ENCODE data around the gene DRC7.
A peak's percentile ranks its signal among the peaks of the same experiment; 100 is the strongest.

The DRC7 gene

GRCh38 chr16:57648581-57649442 lies 45.8 kb upstream of the DRC7 start:
- Histone ChIP-seq H3K27ac (ENCODE audit: low read depth, low read length) (no peak overlapping the region), H3K4me3 (ENCODE audit: low read length) (no peak overlapping the region), H3K4me1 (ENCODE audit: control insufficient read depth, low read length) (peaks cover 16% of the 10 kb centered on the region), H3F3A (ENCODE audit: control insufficient read depth, insufficient read depth) (no peaks in the 10 kb centered on the region), H3K4me2 (ENCODE audit: low read length) (no peak overlapping the region), H3K27me3 (ENCODE audit: control insufficient read depth, low read length) (peaks cover 5% of the 10 kb centered on the region), H4K20me1 (ENCODE audit: control insufficient read depth, insufficient read depth, low read depth, low read length) (peaks cover 6% of the 10 kb centered on the region; the same call in 1 of the 2 replicates), H3K79me2 (ENCODE audit: control insufficient read depth, low read length) (no peaks in the 10 kb centered on the region), H3K36me3 (ENCODE audit: control insufficient read depth, low read length) (no peaks in the 10 kb centered on the region), H3K9me3 (ENCODE audit: control insufficient read depth, insufficient read depth, low read length) (no peaks in the 10 kb centered on the region; the same call in 1 of the 2 replicates), H3K9me2 (replicated peaks; ENCODE audit: control insufficient read depth, low read length) (no peaks in the 10 kb centered on the region)
- TF ChIP-seq EZH2phosphoT487 (IDR thresholded peaks at IDR 0.05; ENCODE audit: borderline replicate concordance, low read length) (no peak), CTCF (IDR thresholded peaks at IDR 0.05; ENCODE audit: low read depth, low read length, poor library complexity, severe bottlenecking) (peak; percentile 100)

DNA sequence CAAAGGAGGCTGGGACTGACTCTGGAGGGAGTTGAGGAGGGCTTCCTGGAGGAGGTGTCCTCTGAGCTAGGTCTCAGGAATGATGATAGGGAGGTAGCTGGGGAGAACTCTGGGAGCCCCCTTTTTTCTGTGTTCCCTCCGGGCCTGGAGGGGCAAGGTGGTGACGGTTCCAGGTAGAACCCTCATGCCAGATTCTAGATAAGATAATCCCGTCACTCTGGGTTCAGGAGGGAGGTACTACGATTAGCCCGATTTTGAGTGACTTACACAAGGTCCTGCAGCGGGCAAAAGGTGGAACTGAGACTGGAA lies 45.2 kb upstream of the DRC7 start:
- Histone ChIP-seq H3K4me2 (ENCODE audit: low read length) (no peak overlapping the region), H3K27ac (ENCODE audit: low read depth, low read length) (no peak overlapping the region), H3K27me3 (ENCODE audit: control insufficient read depth, low read length) (peaks cover 5% of the 10 kb centered on the region), H4K20me1 (ENCODE audit: control insufficient read depth, insufficient read depth, low read depth, low read length) (peaks cover 6% of the 10 kb centered on the region; the same call in 1 of the 2 replicates), H3F3A (ENCODE audit: control insufficient read depth, insufficient read depth) (no peaks in the 10 kb centered on the region), H3K9me3 (ENCODE audit: control insufficient read depth, insufficient read depth, low read length) (no peaks in the 10 kb centered on the region; the same call in 1 of the 2 replicates), H3K36me3 (ENCODE audit: control insufficient read depth, low read length) (no peaks in the 10 kb centered on the region), H3K4me3 (ENCODE audit: low read length) (no peak overlapping the region), H3K4me1 (ENCODE audit: control insufficient read depth, low read length) (peaks cover 16% of the 10 kb centered on the region), H3K79me2 (ENCODE audit: control insufficient read depth, low read length) (no peaks in the 10 kb centered on the region), H3K9me2 (replicated peaks; ENCODE audit: control insufficient read depth, low read length) (no peaks in the 10 kb centered on the region)
- TF ChIP-seq EZH2phosphoT487 (IDR thresholded peaks at IDR 0.05; ENCODE audit: borderline replicate concordance, low read length) (no peak), CTCF (IDR thresholded peaks at IDR 0.05; ENCODE audit: low read depth, low read length, poor library complexity, severe bottlenecking) (no peak)

DNA sequence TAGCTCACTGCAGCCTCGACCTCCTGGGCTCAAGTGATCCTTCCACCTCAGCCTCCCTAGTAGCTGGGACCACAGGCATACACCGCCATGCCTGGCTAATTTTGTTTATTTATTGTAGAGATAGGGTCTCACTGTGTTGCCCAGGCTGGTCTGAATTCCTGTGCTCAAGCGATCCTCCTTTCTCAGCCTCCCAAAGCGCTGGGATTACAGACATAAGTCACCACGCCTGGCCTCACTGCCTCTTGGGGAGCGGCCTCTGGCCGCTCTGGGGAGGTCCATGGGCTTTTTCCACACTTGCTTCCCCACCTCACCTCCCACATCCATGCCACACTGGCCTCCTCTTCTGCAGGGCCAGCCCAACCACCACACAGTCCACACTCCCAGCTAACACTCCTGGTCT lies 44.8 kb upstream of the DRC7 start:
- no peaks in the 10 kb centered on the region for H3K36me3 ChIP-seq (ENCODE audit: control insufficient read depth, low read length)
- TF ChIP-seq CTCF (IDR thresholded peaks at IDR 0.05; ENCODE audit: low read depth, low read length, poor library complexity, severe bottlenecking) (no peak), EZH2phosphoT487 (IDR thresholded peaks at IDR 0.05; ENCODE audit: borderline replicate concordance, low read length) (no peak)
- H3K4me3 ChIP-seq (ENCODE audit: low read length), result no peak overlapping the region
- peaks cover 16% of the 10 kb centered on the region for H3K4me1 ChIP-seq (ENCODE audit: control insufficient read depth, low read length)
- H3K9me2 ChIP-seq (replicated peaks; ENCODE audit: control insufficient read depth, low read length), result no peaks in the 10 kb centered on the region
- H3K4me2 ChIP-seq (ENCODE audit: low read length), result no peak overlapping the region
- no peaks in the 10 kb centered on the region for H3K79me2 ChIP-seq (ENCODE audit: control insufficient read depth, low read length)
- H3K27me3 ChIP-seq (ENCODE audit: control insufficient read depth, low read length), result peaks cover 5% of the 10 kb centered on the region
- peaks cover 6% of the 10 kb centered on the region; the same call in 1 of the 2 replicates for H4K20me1 ChIP-seq (ENCODE audit: control insufficient read depth, insufficient read depth, low read depth, low read length)
- no peaks in the 10 kb centered on the region for H3F3A ChIP-seq (ENCODE audit: control insufficient read depth, insufficient read depth)
- H3K27ac ChIP-seq (ENCODE audit: low read depth, low read length), result no peak overlapping the region
- H3K9me3 ChIP-seq (ENCODE audit: control insufficient read depth, insufficient read depth, low read length), result no peaks in the 10 kb centered on the region

All from DOHH2 (cell line).